Esophagus muscularis mucosa (tissue), 4 donors: ENCODE data around the gene OR2T1. TPM values are rescaled to one million over a fixed set of nuclear protein-coding genes. Genes with fewer than 3 reads are reported as not detected.
"Not testable (repeated sequence)": the region's sequence is repeated elsewhere in the genome, so short reads cannot be mapped to it uniquely, and the experiment has no call there.

Experiments used
- DNase-seq: peaks from one replicate; pipeline ENCODE4 v3.0.0-alpha.2; 2017; ENCODE audit errors: extremely low spot score
- H3K27ac ChIP-seq, 4 donors: fragments of 200-600 bp; sonication (generic); replicated peaks in 1 of 4; 1 replicate in 3 of 4; 2 replicates in 1 of 4; pipeline ENCODE4 v1.5.1; 2016 to 2019; ENCODE audit warnings: mild to moderate bottlenecking in 1 of 4
- H3K27me3 ChIP-seq, 4 donors: fragments of 200-600 bp; sonication (generic); one replicate each; pipeline versions ENCODE4 v1.5.1 to v1.6.0; 2016 to 2019
- H3K36me3 ChIP-seq, 4 donors: fragments of 200-600 bp; sonication (generic); one replicate each; pipeline ENCODE4 v1.5.1; 2016 to 2019
- H3K4me1 ChIP-seq, 4 donors: fragments of 200-600 bp; sonication (generic); one replicate each; pipeline ENCODE4 v1.5.1; 2016 to 2019
- H3K4me3 ChIP-seq, 4 donors: fragments of 200-600 bp; sonication (generic); 1 replicate in 2 of 4; 2 replicates in 2 of 4; pipeline ENCODE4 v1.5.1; 2016 to 2019; ENCODE audit warnings: mild to moderate bottlenecking in 4 of 4, moderate library complexity in 1 of 4
- H3K9me3 ChIP-seq, 4 donors: fragments of 200-600 bp; sonication (generic); 1 replicate in 3 of 4; 2 replicates in 1 of 4; pipeline ENCODE4 v1.5.1; 2016 to 2019
- WGBS: methylation state at CpG from one replicate; pipeline ENCODE4 v1.1.5; 2018; 5-methylcytosine and 5-hydroxymethylcytosine counted together
- intact Hi-C: fragments of 100-400 bp; cut with DNase I; formaldehyde crosslinking; loops from one replicate; pipeline ENCODE4 v1.15.1; 2023
- total RNA-seq, 4 donors: library from RNA; depleted of rRNA; stranded (reverse); fragments of >200 nt; gene quantifications; one replicate each; pipeline versions ENCODE4 v1.1.0 to v1.2.1, GENCODE V29; 2016

The OR2T1 gene
- total RNA-seq, 4 donors from 2014 or later = not detected

DNA sequence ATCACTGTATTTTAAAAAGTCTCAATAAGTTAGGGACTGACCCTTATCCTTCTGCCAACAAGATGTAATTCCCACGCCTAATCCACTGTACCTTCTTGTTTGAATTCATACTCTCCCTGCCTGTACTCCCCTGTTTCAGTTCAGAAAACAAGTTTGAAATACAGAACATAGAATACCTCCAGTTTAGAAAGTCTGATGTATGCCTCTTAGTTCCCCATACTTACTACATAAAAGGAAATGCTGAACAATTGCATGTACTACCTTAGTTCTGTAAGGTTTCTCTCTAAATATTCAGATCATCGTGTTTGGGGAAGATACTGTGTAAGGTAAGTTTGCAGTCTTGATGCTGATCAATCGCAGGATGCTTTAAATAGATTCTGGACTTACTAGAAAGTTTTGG, 33.5 kb downstream of the OR2T1 start:
- WGBS = 77% methylated on average over 3 of the region's 3 CpGs
- intact Hi-C loops, H3K27ac ChIP-seq: not testable (repeated sequence)

DNA sequence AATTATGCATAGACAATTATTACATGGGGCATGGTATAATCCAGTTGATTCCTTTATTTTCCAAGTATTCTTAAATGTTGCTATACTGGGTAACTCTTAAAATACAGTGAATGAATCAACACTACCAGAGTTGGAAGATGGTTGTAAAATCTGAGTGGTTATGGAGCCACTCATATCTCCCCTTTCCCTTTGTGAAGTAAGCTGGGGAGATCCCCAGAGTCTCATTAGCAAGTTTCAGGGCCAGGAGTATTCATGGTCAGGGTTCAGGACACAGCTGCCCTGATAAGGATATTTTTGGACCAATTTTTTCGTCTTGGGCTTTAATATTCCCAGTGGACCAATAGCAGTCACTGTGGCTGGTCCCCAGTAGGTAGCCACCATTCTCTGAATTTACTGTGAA, 35.8 kb downstream of the OR2T1 start:
- intact Hi-C loops, H3K4me1 ChIP-seq, H3K9me3 ChIP-seq, H3K27me3 ChIP-seq, H3K36me3 ChIP-seq, H3K27ac ChIP-seq, DNase-seq, H3K4me3 ChIP-seq: not testable (repeated sequence)
- 56% methylated on average over 1 of the region's 1 CpG for WGBS

More for the DNA sequence above, 33.5 kb downstream of the OR2T1 start:
- not testable (repeated sequence) for H3K4me3 ChIP-seq, H3K9me3 ChIP-seq, DNase-seq, H3K36me3 ChIP-seq, H3K27me3 ChIP-seq, H3K4me1 ChIP-seq

DNA sequence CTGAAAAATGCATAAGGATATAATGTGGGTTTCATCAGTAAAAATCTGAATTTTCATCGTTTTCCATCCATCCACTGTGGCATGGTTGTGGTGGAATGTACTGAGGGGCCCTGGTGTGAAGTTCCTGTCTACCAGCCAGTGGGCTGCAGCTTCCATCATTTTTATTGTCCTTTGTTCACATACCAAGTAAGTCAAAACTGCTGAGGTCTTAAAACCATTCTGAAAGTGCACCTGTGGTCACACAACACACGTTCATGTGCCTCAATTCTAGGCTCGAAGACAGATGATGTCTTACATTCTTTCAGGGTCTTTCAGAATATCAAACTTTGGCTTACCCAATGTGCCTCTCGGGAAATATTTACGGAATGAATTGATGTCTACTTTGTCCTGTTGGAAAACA, 36.4 kb downstream of the OR2T1 start:
- H3K27me3 ChIP-seq, DNase-seq, H3K4me3 ChIP-seq, H3K36me3 ChIP-seq, H3K4me1 ChIP-seq, H3K9me3 ChIP-seq, H3K27ac ChIP-seq, intact Hi-C loops: not testable (repeated sequence)
- 71% methylated on average over 5 of the region's 5 CpGs for WGBS

DNA sequence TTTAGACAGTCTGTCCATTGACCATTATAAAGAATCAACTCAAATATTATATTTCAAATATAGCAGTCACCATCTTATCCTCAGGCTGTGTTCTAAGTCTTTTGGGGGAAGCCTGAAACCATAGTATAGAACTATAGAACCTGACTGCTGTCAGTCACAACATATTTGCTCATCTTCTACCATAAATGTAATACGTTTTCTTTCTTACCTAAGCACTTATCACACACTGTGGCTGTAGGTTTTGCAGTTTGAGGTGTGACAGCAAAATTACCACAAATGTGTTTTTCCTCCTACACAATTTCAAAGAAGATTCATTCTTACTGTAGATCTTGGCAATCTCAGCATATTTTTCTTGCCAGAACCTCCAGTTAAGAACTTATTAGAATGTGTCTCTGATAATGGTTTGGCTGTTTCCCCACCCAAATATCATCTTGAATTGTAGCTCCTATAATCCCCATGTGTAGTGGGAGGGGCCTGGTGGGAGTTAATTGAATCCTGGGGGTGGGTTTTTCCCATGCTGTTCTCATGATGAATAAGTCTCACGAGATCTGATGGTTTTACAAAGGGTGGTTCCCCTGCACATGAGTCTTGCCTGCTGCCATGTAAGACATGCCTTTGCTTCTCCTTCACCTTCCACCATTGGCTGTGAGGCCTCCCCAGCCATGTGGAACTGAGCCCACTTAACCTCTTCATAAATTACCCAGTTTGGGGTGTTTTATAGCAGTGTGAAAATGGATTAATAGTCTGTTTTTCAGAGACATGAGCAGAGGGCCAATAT, 39.8 kb downstream of the OR2T1 start:
- not testable (repeated sequence) for DNase-seq, H3K36me3 ChIP-seq

DNA sequence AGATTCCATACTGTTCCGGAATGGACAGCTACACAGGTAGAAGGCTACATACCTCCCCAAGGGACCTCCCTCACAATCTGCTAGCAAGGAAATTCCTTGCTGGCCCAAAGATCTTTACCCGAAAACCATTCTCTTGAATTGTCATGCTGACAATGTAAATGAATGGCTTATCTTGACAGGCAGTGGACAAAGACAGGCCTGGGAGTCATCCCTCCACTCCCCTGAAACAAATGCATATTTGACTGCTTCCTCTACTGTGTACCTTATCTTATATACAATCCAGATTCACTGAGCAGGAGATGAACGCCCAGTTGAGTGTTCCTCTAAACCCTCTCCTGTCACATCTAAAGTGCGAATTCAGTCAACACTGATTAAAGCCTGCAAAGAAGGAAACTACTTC, 41.8 kb downstream of the OR2T1 start:
- intact Hi-C loops = not testable (repeated sequence)

More for the DNA sequence above, 39.8 kb downstream of the OR2T1 start:
- H3K4me3 ChIP-seq, H3K27ac ChIP-seq, H3K4me1 ChIP-seq, H3K27me3 ChIP-seq, intact Hi-C loops, H3K9me3 ChIP-seq: not testable (repeated sequence)
- 61% methylated on average over 1 of the region's 2 CpGs for WGBS

DNA sequence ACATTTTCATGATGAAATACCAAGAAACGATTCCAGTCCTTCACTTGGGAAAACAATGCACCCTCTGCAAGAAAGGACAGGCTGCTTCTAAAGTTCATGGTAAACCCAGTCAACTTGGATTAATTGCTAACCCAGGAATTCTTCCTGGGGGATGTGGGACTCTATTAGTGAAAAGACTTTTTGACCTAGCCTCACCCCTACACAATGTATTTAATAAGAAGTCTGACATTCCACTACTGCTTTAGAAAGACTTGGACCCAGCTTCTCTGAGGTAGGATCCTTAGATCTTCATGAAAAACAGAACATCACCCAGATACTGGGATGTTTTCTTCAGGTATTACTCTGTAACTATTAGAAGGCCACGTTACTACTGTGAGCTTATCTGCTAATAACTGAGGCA, 42.6 kb downstream of the OR2T1 start, which contains the start of gene OR2T2:
Gene OR2T2, plus strand, starts transcription at position 239 of the 400 bp plus-strand sequence. CDS start 7,161 bp downstream, outside the sequence.
- H3K4me1 ChIP-seq, intact Hi-C loops, H3K27ac ChIP-seq, H3K9me3 ChIP-seq, H3K36me3 ChIP-seq, DNase-seq, H3K27me3 ChIP-seq, H3K4me3 ChIP-seq: not testable (repeated sequence)
- 29% methylated on average over 1 of the region's 2 CpGs for WGBS

More for the DNA sequence above, 41.8 kb downstream of the OR2T1 start:
- not testable (repeated sequence) for H3K4me1 ChIP-seq, H3K36me3 ChIP-seq, H3K9me3 ChIP-seq, H3K27ac ChIP-seq, H3K27me3 ChIP-seq, H3K4me3 ChIP-seq, DNase-seq
- WGBS = 57% methylated on average over 4 of the region's 4 CpGs

DNA sequence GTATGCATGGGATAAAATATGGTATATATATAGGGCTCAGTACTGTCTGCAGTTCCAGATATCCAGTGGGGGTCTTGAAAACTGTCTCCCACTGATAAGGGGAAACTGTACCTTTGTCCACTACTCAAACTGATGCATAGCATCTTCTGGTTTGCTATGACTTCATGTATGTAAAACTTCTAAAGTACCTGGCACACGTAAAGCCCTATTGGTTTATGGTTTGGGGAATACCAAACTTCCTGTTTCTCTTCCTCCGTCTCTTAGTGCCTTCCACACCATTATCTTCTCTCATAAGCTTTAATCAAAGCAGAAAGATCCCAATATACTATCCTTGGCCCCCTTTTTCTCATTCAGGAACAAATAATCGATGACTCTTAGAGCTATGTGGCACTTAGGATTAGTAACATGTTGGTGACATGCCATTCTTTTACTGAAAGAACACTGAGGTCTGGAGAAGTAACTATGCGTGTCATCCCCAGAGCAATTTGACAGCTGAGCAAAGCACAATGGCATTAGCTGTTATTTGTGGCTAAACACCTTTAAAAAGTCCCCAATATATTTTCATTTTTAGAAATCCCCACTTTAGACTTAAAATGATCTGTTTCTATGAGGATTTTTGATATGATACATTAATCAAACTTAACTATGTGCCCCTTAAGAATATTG, 45.7 kb downstream of the OR2T1 start:
- intact Hi-C loops, DNase-seq, H3K4me3 ChIP-seq, H3K9me3 ChIP-seq, H3K36me3 ChIP-seq, H3K27ac ChIP-seq, H3K4me1 ChIP-seq, H3K27me3 ChIP-seq: not testable (repeated sequence)
- no CpG with 5 or more reads among the region's 4 CpGs for WGBS

DNA sequence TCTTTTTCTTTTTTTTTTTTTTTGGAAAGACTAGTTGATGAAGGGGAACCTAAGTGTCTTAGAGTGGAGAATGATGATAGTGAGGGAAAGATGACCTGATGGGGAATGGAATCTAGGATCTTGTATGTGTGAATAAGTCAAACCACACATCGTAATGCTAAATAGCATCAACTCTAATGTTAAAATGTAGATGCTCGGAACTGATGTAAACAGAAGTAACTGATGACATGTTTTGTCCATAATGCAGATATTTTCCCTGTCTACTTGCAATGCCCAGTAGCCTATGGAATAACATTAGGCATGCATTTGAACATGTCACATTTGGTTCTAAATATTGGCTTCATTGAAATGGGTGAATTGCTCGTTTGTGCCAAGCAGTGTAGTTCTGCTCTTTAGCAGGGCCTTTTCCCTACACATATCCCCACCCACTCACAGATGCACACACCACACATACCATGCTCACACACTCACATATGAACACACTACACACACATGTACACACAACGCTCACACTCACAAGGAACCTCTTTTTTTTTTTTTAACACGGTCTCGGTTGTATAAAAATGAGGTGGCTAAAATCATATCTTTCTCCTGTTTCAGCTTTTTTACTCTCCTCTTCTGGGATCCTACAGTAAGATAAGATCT, 47.1 kb downstream of the OR2T1 start:
- H3K4me3 ChIP-seq, H3K36me3 ChIP-seq, intact Hi-C loops, DNase-seq, H3K27ac ChIP-seq, H3K27me3 ChIP-seq, H3K9me3 ChIP-seq, H3K4me1 ChIP-seq: not testable (repeated sequence)
- 71% methylated on average over 5 of the region's 6 CpGs for WGBS

DNA sequence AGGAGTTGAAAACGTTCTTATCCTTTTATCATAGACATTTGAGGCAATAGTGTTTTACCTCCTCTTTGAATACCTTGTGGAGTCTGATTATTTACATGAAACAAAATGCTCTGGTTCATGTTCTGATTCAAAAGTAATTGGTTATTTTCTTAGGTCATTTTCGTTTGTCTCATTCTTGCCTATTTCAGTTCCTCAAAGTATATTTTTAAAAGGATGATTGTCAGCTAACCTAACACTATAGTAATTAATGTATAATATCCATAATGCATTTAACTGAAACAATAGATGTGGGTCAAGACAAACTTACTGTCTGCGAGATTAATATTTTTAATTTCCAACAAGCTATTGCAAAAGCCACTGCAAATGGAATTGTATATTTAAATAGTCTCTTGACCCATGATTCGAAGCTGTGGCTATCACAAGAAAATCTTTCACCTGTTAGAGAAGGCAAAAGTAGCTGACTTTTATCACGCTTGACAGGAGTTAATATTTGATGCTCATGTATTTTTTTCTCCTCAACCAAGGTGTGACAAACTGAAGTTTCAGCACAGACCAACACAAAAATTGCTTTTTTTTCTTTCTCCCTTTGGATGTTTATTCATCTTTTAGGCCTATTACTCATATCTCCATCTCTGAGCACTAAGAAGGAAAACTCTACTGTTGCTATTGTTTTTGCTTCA, 47.8 kb downstream of the OR2T1 start:
- H3K27me3 ChIP-seq, intact Hi-C loops, H3K36me3 ChIP-seq, H3K27ac ChIP-seq, H3K9me3 ChIP-seq, H3K4me3 ChIP-seq, DNase-seq, H3K4me1 ChIP-seq: not testable (repeated sequence)
- WGBS = 35% methylated on average over 2 of the region's 5 CpGs

DNA sequence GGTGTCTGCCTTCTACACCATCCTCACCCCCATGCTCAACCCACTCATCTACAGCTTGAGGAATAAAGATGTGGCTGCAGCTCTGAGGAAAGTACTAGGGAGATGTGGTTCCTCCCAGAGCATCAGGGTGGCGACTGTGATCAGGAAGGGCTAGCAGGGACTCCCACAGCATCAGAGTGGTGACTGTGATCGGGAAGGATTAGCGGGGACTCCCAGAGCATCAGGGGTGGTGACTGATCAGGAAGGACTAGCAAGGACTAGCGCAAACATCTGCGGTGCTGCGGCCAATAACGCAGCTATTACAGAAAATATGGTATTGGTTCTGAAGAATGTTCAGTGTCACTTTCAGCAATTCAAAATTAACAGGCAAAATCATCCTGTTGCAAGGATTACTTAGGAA, 50.8 kb downstream of the OR2T1 start:
- DNase-seq, H3K9me3 ChIP-seq, H3K27ac ChIP-seq, H3K4me3 ChIP-seq, H3K36me3 ChIP-seq, H3K27me3 ChIP-seq, H3K4me1 ChIP-seq, intact Hi-C loops: not testable (repeated sequence)
- WGBS = no CpG with 5 or more reads among the region's 7 CpGs

DNA sequence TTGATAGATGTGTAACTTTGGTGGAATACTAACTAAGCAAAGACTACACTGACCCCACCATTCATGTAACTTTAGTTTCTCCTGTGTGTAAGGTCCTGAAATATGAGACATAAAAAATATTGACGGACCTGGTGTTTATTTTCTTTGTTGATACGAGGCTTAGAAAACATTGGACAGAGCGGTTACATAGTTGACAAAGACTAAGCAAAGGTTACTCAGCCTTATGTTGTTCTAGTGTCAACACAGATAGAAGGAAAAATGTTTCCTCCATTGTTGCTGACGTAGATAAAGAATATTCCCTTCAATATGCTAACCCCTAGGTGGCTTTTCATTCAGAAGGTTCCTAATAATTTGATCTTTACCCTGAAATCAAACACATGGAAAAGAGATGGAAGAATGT, 52.2 kb downstream of the OR2T1 start:
- DNase-seq, intact Hi-C loops, H3K27ac ChIP-seq, H3K4me3 ChIP-seq, H3K27me3 ChIP-seq, H3K9me3 ChIP-seq, H3K36me3 ChIP-seq, H3K4me1 ChIP-seq: not testable (repeated sequence)
- 63% methylated on average over 3 of the region's 4 CpGs for WGBS

DNA sequence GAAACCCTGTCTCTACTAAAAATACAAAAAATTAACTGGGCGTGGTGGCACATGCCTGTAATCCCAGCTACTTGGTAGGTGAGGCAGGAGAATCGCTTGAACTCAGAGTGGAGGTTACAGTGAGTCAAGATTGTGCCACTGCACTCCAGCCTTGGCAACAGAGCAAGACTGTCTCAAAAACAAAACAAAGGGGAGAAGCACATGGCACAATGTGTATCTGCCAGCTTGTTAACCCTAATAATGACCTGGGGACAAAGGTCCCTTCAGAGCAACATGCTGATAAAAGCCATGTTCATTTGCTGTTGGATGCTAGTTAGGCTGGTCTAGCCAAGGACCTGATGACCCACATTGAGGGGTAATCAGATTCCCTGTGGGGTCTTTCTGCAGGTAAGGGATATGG, 53.8 kb downstream of the OR2T1 start:
- DNase-seq, H3K4me3 ChIP-seq, H3K36me3 ChIP-seq, H3K4me1 ChIP-seq, H3K27ac ChIP-seq, H3K27me3 ChIP-seq, intact Hi-C loops, H3K9me3 ChIP-seq: not testable (repeated sequence)
- WGBS = no CpG with 5 or more reads among the region's 2 CpGs
